Measurements from ENCODE around the gene TUBB6. TPM values are rescaled to one million over a fixed set of nuclear protein-coding genes. Genes with fewer than 3 reads are reported as not detected.

TUBB6 gene
- total RNA-seq, 1 experiment from 2014 or later = 726 TPM

Other genes with a start within 250 kb of the TUBB6 start
- not detected in 2 replicates for gene ANKRD62, start 214.4 kb upstream of the TUBB6 start, total RNA-seq (2014; rRNA removed)
- gene CIDEA, start 53.9 kb upstream of the TUBB6 start, total RNA-seq (2014; rRNA removed) = not detected in 2 replicates
- gene AFG3L2, start 69.0 kb downstream of the TUBB6 start, total RNA-seq (2014; rRNA removed) = 49.9 and 50.7 TPM in 2 replicates
- gene PRELID3A, start 99.7 kb downstream of the TUBB6 start, total RNA-seq (2014; rRNA removed) = 2.3 and 3.8 TPM in 2 replicates

Data from LHCN-M2 (cell line).